Nephron progenitor cell (in vitro differentiated cells): ENCODE measurements around the gene LRCH3.
A peak's percentile ranks its signal among the peaks of the same experiment; 100 is the strongest.
"Not testable (repeated sequence)": the region's sequence is repeated elsewhere in the genome, so short reads cannot be mapped to it uniquely, and the experiment has no call there.

Source experiments
- DNase-seq: peaks from one replicate; pipeline ENCODE4 v3.0.0; 2021
- H3K27ac Mint-ChIP-seq: 2 replicates; pipeline ENCODE4 v1.8.0; 2021; ENCODE audit warnings: mild to moderate bottlenecking, moderate library complexity, mixed read lengths
- H3K27me3 Mint-ChIP-seq: 2 replicates; pipeline ENCODE4 v1.8.0; 2021; ENCODE audit warnings: mild to moderate bottlenecking, low read depth, mixed read lengths; ENCODE audit not compliant: poor library complexity
- H3K36me3 Mint-ChIP-seq: 2 replicates; pipeline ENCODE4 v1.8.0; 2021; ENCODE audit warnings: low read depth, mixed read lengths
- H3K4me1 Mint-ChIP-seq: 2 replicates; pipeline ENCODE4 v1.8.0; 2021; ENCODE audit warnings: mixed read lengths
- H3K4me3 Mint-ChIP-seq: 2 replicates; pipeline ENCODE4 v1.8.0; 2021; ENCODE audit warnings: mild to moderate bottlenecking, moderate library complexity, mixed read lengths
- H3K9me3 Mint-ChIP-seq: 2 replicates; pipeline ENCODE4 v1.8.0; 2021; ENCODE audit warnings: mild to moderate bottlenecking, moderate library complexity, mixed read lengths
- TF ChIP-seq, protein P1 (sequence below): fragments of 200-600 bp; sonication (generic); IDR thresholded peaks from 2 replicates; pipeline ENCODE4 v1.5.0; 2021; ENCODE audit warnings: antibody characterized with exemption

The LRCH3 gene

DNA sequence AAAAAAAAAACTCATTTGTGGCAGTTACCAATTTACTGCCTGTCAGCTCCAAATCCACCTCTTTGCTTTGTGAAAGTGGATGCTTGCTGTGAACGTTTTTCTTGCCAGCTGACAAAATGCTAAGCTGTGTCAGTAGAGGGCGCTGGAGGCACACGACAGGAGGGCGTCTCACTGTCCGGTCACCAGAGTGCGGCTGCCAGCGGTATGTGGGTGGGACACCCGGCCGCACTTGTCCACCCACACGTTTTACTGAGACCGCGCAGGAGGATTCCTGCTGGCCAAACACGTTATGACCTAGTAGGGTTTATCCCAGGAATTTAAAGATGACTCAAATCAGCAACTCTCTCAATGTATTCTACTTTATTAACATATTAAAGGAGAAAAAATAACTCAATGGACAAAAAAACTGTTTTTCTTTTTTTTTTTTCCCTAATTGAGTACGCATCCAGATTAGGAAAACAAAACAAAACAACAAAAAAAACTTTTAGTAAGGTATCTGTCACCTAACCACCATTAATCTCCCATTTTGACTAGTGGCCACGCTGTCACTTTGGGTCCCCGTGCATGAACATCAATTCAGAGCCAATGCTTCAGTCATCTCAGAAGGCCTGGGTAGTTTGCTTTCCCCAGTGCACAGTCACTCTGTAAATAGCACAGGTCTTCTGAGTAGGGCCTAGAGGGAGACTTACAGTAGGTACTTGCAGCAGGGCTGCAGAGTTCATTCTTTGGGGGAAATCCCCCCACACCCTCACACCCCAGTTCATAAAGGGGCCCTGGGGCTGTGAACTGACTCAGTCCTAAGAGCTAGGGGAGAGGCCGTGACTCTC lies 115.2 kb downstream of the LRCH3 start:
- no peaks in the 10 kb centered on the region for H3K36me3 Mint-ChIP-seq
- TF ChIP-seq, protein P1, sequence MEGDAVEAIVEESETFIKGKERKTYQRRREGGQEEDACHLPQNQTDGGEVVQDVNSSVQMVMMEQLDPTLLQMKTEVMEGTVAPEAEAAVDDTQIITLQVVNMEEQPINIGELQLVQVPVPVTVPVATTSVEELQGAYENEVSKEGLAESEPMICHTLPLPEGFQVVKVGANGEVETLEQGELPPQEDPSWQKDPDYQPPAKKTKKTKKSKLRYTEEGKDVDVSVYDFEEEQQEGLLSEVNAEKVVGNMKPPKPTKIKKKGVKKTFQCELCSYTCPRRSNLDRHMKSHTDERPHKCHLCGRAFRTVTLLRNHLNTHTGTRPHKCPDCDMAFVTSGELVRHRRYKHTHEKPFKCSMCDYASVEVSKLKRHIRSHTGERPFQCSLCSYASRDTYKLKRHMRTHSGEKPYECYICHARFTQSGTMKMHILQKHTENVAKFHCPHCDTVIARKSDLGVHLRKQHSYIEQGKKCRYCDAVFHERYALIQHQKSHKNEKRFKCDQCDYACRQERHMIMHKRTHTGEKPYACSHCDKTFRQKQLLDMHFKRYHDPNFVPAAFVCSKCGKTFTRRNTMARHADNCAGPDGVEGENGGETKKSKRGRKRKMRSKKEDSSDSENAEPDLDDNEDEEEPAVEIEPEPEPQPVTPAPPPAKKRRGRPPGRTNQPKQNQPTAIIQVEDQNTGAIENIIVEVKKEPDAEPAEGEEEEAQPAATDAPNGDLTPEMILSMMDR, result peak; percentile 94
- H3K9me3 Mint-ChIP-seq, result peaks cover 13% of the 10 kb centered on the region
- peaks cover 7% of the 10 kb centered on the region for H3K4me1 Mint-ChIP-seq
- H3K27me3 Mint-ChIP-seq, result peaks cover 22% of the 10 kb centered on the region
- peak; percentile 91 for DNase-seq
- H3K27ac Mint-ChIP-seq, result no peak overlapping the region
- H3K4me3 Mint-ChIP-seq, result no peak overlapping the region

GRCh38 chr3:197906850-197907187 lies 115.8 kb downstream of the LRCH3 start:
- peaks cover 22% of the 10 kb centered on the region for H3K27me3 Mint-ChIP-seq
- no peak for DNase-seq
- no peak overlapping the region for H3K27ac Mint-ChIP-seq
- no peak overlapping the region for H3K4me3 Mint-ChIP-seq
- H3K36me3 Mint-ChIP-seq, result no peaks in the 10 kb centered on the region
- peaks cover 13% of the 10 kb centered on the region for H3K9me3 Mint-ChIP-seq
- TF ChIP-seq, protein P1, result no peak
- H3K4me1 Mint-ChIP-seq, result peaks cover 7% of the 10 kb centered on the region

- no peak for DNase-seq
- H3K27me3 Mint-ChIP-seq, result peaks cover 22% of the 10 kb centered on the region
- H3K36me3 Mint-ChIP-seq, result no peaks in the 10 kb centered on the region
- H3K27ac Mint-ChIP-seq, result no peak overlapping the region
- peaks cover 10% of the 10 kb centered on the region for H3K9me3 Mint-ChIP-seq
- TF ChIP-seq, protein P1, result no peak
- no peak overlapping the region for H3K4me3 Mint-ChIP-seq
- H3K4me1 Mint-ChIP-seq, result peaks cover 7% of the 10 kb centered on the region
Observed at GRCh38 chr3:197907196-197907595, 116.1 kb downstream of the LRCH3 start.

DNA sequence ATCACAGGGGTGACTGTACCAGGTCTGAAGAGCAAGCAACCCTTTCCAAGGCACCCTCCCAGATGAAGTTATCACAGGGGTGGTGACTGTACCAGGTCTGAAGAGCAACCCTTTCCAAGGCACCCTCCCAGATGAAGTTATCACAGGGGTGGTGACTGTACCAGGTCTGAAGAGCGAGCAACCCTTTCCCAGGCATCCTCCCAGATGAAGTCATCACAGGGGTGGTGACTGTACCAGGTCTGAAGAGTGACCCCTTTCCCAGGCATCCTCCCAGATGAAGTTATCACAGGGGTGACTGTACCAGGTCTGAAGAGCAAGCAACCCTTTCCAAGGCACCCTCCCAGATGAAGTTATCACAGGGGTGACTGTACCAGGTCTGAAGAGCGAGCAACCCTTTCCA lies 117.5 kb downstream of the LRCH3 start:
- H3K9me3 Mint-ChIP-seq, H3K27ac Mint-ChIP-seq, H3K4me3 Mint-ChIP-seq, H3K36me3 Mint-ChIP-seq, DNase-seq: not testable (repeated sequence)
- H3K27me3 Mint-ChIP-seq, result peaks cover 22% of the 10 kb centered on the region
- H3K4me1 Mint-ChIP-seq, result peaks cover 10% of the 10 kb centered on the region

GRCh38 chr3:197908957-197909701 lies 118.1 kb downstream of the LRCH3 start:
- DNase-seq, result no peak
- no peaks in the 10 kb centered on the region for H3K9me3 Mint-ChIP-seq
- H3K27ac Mint-ChIP-seq, result no peak overlapping the region
- H3K36me3 Mint-ChIP-seq, result peaks cover 4% of the 10 kb centered on the region
- H3K27me3 Mint-ChIP-seq, result peaks cover 22% of the 10 kb centered on the region
- peaks cover 10% of the 10 kb centered on the region for H3K4me1 Mint-ChIP-seq
- no peak overlapping the region for H3K4me3 Mint-ChIP-seq
- TF ChIP-seq, protein P1, result no peak

DNA sequence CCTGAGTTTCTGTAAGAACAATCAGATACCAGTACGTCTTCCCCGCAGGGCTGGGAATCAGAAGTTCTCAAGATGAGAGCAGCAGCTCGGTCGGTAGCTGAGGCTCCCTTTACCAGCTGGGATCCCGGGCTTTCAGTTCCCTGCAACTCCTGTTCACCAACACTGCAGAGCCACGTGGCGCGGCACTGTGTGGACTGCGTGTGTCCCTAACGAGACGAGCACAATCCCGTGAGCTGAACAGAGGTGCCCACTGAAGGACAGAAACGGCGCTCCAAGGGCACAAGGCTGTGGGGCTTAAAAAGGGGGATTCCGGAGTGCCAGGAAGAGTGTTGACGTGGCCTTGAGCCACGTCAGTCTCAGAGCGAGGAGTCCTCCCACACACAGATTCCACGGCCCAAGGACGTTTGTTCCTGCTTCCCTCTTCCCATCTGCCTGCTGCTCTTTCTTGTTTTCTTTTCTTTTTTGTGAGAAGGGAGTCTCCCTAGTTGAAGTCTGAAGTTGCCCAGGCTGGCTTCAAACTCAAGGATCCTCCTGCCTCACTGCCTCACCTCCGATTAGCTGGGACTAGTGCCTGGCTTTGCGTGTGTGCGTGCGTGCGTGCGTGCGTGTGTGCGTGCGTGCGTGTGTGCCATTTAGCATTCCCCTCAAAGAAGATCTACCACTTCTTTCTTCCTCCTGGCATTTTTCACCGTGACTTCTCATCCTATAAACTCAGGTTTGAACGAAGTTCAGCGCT lies 121.9 kb downstream of the LRCH3 start:
- Mint-ChIP-seq H3K27ac (peak overlapping the region; percentile 94), H3K4me3 (no peak overlapping the region), H3K9me3 (no peaks in the 10 kb centered on the region), H3K36me3 (peaks cover 9% of the 10 kb centered on the region), H3K4me1 (peaks cover 4% of the 10 kb centered on the region), H3K27me3 (peaks cover 8% of the 10 kb centered on the region)
- TF ChIP-seq, protein P1, result no peak
- DNase-seq, result no peak
